Heart left ventricle (tissue), 16 donors: ENCODE data around the gene C1orf21. TPM values are rescaled to one million over a fixed set of nuclear protein-coding genes. Genes with fewer than 3 reads are reported as not detected.

Source experiments
- ATAC-seq, 4 donors: fragments of 200-7000 bp; cut with Tn5 transposase; one replicate each; pipeline ENCODE4 v1.9.1; 2020 to 2022; ENCODE audit warnings: moderate library complexity in 4 of 4, mild to moderate bottlenecking in 3 of 4, moderate number of reproducible peaks in 1 of 4
- DNase-seq, 5 donors: peaks; one replicate each; pipeline ENCODE4 v3.0.0-alpha.2; 2020
- H3K27ac ChIP-seq, 12 donors: fragments of 200-600 bp; sonication (generic) in 4 of 12; one replicate each; pipeline versions ENCODE4 v1.5.0 to v1.8.0; 2016 to 2022; ENCODE audit warnings: mild to moderate bottlenecking in 2 of 12
- H3K27me3 ChIP-seq, 9 donors: fragments of 200-600 bp; sonication (generic) in 2 of 9; one replicate each; pipeline versions ENCODE4 v1.5.1 to v1.8.0; 2016 to 2022; ENCODE audit warnings: mild to moderate bottlenecking in 3 of 9
- H3K36me3 ChIP-seq, 9 donors: fragments of 200-600 bp; sonication (generic) in 2 of 9; one replicate each; pipeline versions ENCODE4 v1.5.0 to v1.8.0; 2018 to 2022; ENCODE audit warnings: mild to moderate bottlenecking in 2 of 9
- H3K4me1 ChIP-seq, 12 donors: fragments of 200-600 bp; sonication (generic) in 4 of 12; one replicate each; pipeline versions ENCODE4 v1.5.0 to v1.8.0; 2016 to 2022; ENCODE audit warnings: mild to moderate bottlenecking in 3 of 12
- H3K4me3 ChIP-seq, 12 donors: fragments of 200-600 bp; sonication (generic) in 4 of 12; one replicate each; pipeline versions ENCODE4 v1.5.0 to v1.8.0; 2017 to 2022; ENCODE audit warnings: mild to moderate bottlenecking in 9 of 12, moderate library complexity in 4 of 12
- H3K9me3 ChIP-seq, 12 donors: fragments of 200-600 bp; sonication (generic) in 4 of 12; one replicate each; pipeline versions ENCODE4 v1.5.0 to v1.8.0; 2016 to 2022; ENCODE audit warnings: mild to moderate bottlenecking in 1 of 12
- CTCF ChIP-seq, 12 donors: fragments of 200-600 bp; sonication (generic) in 4 of 12; IDR thresholded peaks; one replicate each; pipeline versions ENCODE4 v1.5.0 to v1.8.0; 2018 to 2022; ENCODE audit warnings: antibody characterized with exemption in 12 of 12, mild to moderate bottlenecking in 5 of 12
- POLR2A ChIP-seq, 2 donors: fragments of 450-650 bp; IDR thresholded peaks; one replicate each; pipeline ENCODE4 v1.6.1; 2017; ENCODE audit warnings: antibody characterized with exemption in 2 of 2, mild to moderate bottlenecking in 2 of 2, moderate library complexity in 2 of 2
- WGBS, 4 donors: extraction: QIAGEN DNeasy Blood & Tissue Kit in 2 of 4; methylation state at CpG; one replicate each; pipeline versions ENCODE4 v1.1.5 to v1.1.7; 2013 to 2018; 5-methylcytosine and 5-hydroxymethylcytosine counted together
- intact Hi-C, 10 donors: fragments of 100-400 bp; cut with DNase I; formaldehyde crosslinking; loops; one replicate each; pipeline versions ENCODE4 v1.11.1 to v1.14.2; 2022
- polyA plus RNA-seq, 2 donors: library from polyadenylated mRNA; stranded (reverse); fragments of 200-250 nt; gene quantifications; one replicate each; pipeline ENCODE4 v1.2.3, GENCODE V29; 2013
- total RNA-seq, 9 donors: library from RNA; depleted of rRNA in 2 of 9; stranded (reverse); fragments of >200 nt in 2 of 9; fragmentation: NEBNext Ultra II Directional in 3 of 9; extraction: Animal tissue kit (Norgen Biotek cat#: 25700) in 3 of 9; gene quantifications; one replicate each; pipeline versions ENCODE4 v1.1.0 to v1.2.4, GENCODE V29; 2016 to 2023
- donor health status: ischemic (EF 13 %, LVEDD 7.1; RV severe dilation, severe dysfunction).
- donor health status: healthy with polysubstance abuse.
- donor health status: DM: no; HTN: yes; CAD: no.
- donor health status: DM: no; HTN: no; CAD: no.
- donor health status: ischemic (EF 25% LVEDD 6.9; RV normal size, moderate dysfunction).
- donor health status: ischemic (EF 25% LVEDD 5.7; RV mildly dilated, moderate dysfunction).
- donor health status: healthy.
- donor health status: DM: yes; HTN: yes; CAD: no.
- donor health status: ischemic (EF 35%, LVEDD 5.7; RV mildly dilated, moderate dysfunction).
- donor health status: nonischemic (EF 11% LVEDD 7.7; RV severe dilation, severe dysfunction).
- donor health status: DM: yes; HTN: yes; CAD: no.
- donor health status: PGD.
- donor health status: ischemic (EF 29% LVEDD 5.4; RV normal size, mild dysfunction).
- donor health status: nonischemic (EF 23%, LVEDD 6.1; RV moderate dilation, normal function).

Gene C1orf21
- total and polyA plus RNA-seq, 11 donors: 32.0 to 81.3 (median 68.4) TPM

DNA sequence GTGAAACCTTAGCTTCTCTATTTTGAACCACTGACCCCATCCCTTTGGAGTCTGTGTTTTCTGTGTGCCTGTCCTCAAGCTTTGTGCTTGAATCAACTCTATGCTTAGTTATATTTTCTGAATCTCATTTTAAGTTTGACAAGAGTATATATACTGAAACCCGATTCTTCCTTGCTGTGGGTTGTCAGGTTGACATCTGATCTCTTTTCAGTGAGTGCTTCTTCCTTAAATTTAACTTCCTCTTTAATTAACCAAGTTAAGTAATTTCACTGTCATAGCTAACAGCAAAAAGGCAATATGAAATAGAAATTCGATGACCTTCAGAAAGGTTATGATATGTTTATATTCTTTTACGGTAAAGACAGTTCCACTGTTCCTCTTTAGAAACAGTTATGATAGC, 69.4 kb downstream of the C1orf21 start:
- H3K9me3 ChIP-seq: no peaks in the 10 kb centered on the region
- TF ChIP-seq POLR2A (IDR thresholded peaks at IDR 0.05) (no peak), CTCF (IDR thresholded peaks at IDR 0.05) (no peak)
- ATAC-seq (no peak), DNase-seq (no peak)
- H3K4me1 ChIP-seq: peaks cover 0 to 77% (median 56%) of the 10 kb centered on the region in 12 donors
- no peaks in the 10 kb centered on the region for H3K27me3 ChIP-seq
- intact Hi-C loops: no loop called here
- H3K27ac ChIP-seq: peak overlapping the region in 1 of 12 donors; percentile 57
- H3K4me3 ChIP-seq: no peak overlapping the region
- no peaks in the 10 kb centered on the region for H3K36me3 ChIP-seq
- 62 to 70% (median 68%) methylated on average over 3 of the region's 3 CpGs for whole genome bisulfite sequencing, 4 donors

DNA sequence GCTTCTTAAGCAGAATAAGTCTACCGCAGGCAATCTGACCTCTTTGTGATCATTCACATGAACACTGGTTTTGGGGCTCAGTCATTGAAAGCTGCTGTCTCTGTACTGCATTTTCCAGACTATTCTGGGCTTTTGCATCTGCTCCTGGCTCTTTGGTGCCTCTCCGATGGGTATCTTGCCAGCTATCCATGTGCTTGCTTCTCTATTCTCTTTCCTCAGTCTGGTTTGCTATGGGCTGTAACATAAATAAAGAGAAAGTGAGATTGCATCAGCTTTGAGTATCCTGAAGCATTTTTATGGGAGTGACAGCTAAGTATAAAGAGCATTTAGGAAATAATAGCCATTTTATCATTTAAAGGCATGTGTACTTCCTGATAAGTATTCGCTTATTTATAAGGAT, 70.7 kb downstream of the C1orf21 start:
- intact Hi-C loops: no loop called here
- 73 to 78% (median 76%) methylated on average over 3 of the region's 3 CpGs for WGBS, 4 donors
- H3K27ac ChIP-seq: no peak overlapping the region

GRCh38 chr1:184461321-184461720, 74.5 kb downstream of the C1orf21 start:
- ATAC-seq (peak in 2 of 4 donors; percentile 16 to 23), DNase-seq (no peak)
- Histone ChIP-seq H3K4me3 (no peak overlapping the region), H3K4me1 (peaks cover 4 to 73% (median 46%) of the 10 kb centered on the region in 12 donors), H3K27ac (peak overlapping the region in 5 of 12 donors; percentile 0 to 59 (median 22)), H3K27me3 (no peaks in the 10 kb centered on the region), H3K9me3 (no peaks in the 10 kb centered on the region), H3K36me3 (no peaks in the 10 kb centered on the region)
- TF ChIP-seq CTCF (IDR thresholded peaks at IDR 0.05) (no peak), POLR2A (IDR thresholded peaks at IDR 0.05) (no peak)
- intact Hi-C loops: loop anchor here in 1 of 10 donors (10.0 kb wide), 2 partner anchors 203 to 1417 kb away; no protein-coding TSS in a partner anchor
- WGBS, 4 donors: 45 to 76% (median 55%) methylated on average over 5 of the region's 5 CpGs

More for the DNA sequence above, 70.7 kb downstream of the C1orf21 start:
- DNase-seq (no peak), ATAC-seq (no peak)
- no peak overlapping the region for H3K4me3 ChIP-seq
- TF ChIP-seq CTCF (IDR thresholded peaks at IDR 0.05): no peak
- no peak for TF ChIP-seq POLR2A (IDR thresholded peaks at IDR 0.05)
- H3K27me3 ChIP-seq: no peaks in the 10 kb centered on the region
- H3K9me3 ChIP-seq: no peaks in the 10 kb centered on the region
- H3K36me3 ChIP-seq: no peaks in the 10 kb centered on the region
- H3K4me1 ChIP-seq: peaks cover 4 to 86% (median 62%) of the 10 kb centered on the region in 12 donors

- ATAC-seq: peak in 1 of 4 donors; percentile 11
- peaks cover 4 to 75% (median 44%) of the 10 kb centered on the region in 12 donors for H3K4me1 ChIP-seq
- no peaks in the 10 kb centered on the region for H3K27me3 ChIP-seq
- DNase-seq: no peak
- no peaks in the 10 kb centered on the region for H3K9me3 ChIP-seq
- no peak overlapping the region for H3K4me3 ChIP-seq
- H3K36me3 ChIP-seq: no peaks in the 10 kb centered on the region
- H3K27ac ChIP-seq: peak overlapping the region in 7 of 12 donors; percentile 0 to 59 (median 30)
- intact Hi-C loops: loop anchor here in 1 of 10 donors (10.0 kb wide), 2 partner anchors 203 to 1417 kb away; no protein-coding TSS in a partner anchor
- TF ChIP-seq POLR2A (IDR thresholded peaks at IDR 0.05) (no peak), CTCF (IDR thresholded peaks at IDR 0.05) (no peak)
- WGBS, 4 donors: 56 to 67% (median 61%) methylated on average over 3 of the region's 3 CpGs
Measured at GRCh38 chr1:184462155-184462554, 75.3 kb downstream of the C1orf21 start.
